ENCODE results near the gene HSFX1.
"Not testable (repeated sequence)": the region's sequence is repeated elsewhere in the genome, so short reads cannot be mapped to it uniquely, and the experiment has no call there.

The HSFX1 gene, protein sequence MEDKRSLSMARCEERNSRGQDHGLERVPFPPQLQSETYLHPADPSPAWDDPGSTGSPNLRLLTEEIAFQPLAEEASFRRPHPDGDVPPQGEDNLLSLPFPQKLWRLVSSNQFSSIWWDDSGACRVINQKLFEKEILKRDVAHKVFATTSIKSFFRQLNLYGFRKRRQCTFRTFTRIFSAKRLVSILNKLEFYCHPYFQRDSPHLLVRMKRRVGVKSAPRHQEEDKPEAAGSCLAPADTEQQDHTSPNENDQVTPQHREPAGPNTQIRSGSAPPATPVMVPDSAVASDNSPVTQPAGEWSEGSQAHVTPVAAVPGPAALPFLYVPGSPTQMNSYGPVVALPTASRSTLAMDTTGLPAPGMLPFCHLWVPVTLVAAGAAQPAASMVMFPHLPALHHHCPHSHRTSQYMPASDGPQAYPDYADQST

DNA sequence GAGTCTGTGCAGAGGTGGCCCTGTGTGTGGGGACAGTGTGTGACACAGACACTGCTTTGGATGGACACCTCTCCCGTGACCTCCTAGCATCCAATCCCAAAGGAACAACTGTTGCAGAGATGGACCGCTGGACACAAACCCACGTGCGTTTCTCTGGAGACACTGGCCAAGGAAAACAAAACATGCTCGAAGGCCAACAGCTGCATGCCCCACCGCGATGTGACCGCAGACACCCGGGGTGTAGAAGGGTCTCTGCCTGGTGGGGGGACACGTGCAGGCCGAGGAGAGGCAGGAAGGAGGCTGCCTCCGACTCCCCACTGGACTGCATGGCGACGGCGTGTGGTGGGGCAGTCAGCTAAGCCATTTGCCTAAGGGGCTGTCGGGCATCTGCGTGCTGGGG, at the start of gene HSFX1:
HSFX1 (plus strand) TSS at position 301 of the 400 bp plus-strand sequence. CDS start 614 bp downstream, outside the sequence.
- not testable (repeated sequence) for DNase-seq (ENCODE audit: low read depth); H3K4me3 ChIP-seq (ENCODE audit: low read depth, low read length)

DNA sequence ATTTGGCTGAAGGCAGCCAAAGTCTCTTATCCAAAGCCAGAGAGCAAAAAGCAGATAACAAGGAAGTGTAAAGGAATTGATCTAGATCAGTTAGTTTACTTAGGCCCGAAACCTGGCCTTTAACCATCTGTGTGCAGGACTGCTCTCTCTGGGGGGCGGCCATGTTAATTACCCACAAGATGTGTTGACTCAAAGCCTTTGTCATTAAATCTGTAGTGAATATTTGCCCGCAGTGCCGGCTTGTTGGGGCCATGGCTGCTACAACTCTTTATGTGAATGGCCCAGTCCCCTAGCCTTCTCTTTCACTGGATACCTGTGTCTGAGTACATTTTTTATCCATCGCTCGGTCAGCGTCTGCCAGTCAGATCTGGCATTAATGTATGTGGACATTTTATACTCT, 46.6 kb upstream of the HSFX1 start:
- H3K4me3 ChIP-seq (ENCODE audit: low read depth, low read length); DNase-seq (ENCODE audit: low read depth): not testable (repeated sequence)

DNA sequence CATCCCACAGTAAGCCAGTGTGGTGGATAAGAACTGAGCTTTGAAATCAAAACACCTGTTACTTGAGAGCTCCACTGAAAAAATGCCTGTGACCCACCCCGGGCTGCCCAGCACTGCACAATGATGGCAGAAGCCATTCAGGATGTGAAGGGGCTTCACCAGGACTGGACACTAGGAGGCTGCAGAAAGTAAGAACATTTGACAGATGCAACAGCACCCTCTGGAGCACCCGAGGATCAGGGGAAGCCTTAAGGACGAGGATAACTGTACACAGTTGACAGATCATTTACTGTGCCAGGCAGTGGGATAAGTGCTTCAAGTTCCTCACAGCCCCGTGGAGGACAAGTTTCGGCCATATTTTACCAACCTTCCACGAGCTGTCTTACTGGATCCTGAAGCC, 31.6 kb upstream of the HSFX1 start:
- not testable (repeated sequence) for DNase-seq (ENCODE audit: low read depth); H3K4me3 ChIP-seq (ENCODE audit: low read depth, low read length)

DNA sequence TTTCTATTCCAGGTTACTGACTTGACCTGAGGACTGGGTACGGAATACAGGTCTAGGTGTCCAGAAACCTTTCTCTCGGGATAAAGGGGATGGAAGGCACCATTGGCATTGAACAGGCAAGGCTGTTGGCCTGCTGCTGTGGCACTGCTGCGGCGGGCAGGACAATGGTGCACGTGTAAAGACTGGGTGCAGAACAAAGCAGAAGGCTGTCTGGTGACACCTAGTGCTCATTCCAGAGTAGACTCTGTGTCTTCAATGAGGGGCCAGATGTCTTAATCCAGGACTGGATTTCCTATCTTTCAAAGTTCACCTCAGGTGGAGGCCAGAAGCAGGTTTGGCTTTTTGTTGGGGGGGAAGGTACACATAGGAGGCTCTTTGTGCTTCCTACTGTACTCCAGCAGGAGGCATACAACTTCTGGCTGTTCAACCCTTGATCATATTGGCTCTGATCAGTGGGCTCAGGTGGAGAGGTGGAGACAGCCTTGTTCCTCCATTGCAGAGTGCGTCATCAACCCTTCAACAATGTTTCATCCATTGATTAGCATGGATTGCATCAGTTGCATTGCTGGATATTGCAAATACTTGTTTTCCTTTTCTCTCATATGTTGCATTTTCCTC, 27.4 kb upstream of the HSFX1 start:
- H3K4me3 ChIP-seq (ENCODE audit: low read depth, low read length); DNase-seq (ENCODE audit: low read depth): not testable (repeated sequence)

DNA sequence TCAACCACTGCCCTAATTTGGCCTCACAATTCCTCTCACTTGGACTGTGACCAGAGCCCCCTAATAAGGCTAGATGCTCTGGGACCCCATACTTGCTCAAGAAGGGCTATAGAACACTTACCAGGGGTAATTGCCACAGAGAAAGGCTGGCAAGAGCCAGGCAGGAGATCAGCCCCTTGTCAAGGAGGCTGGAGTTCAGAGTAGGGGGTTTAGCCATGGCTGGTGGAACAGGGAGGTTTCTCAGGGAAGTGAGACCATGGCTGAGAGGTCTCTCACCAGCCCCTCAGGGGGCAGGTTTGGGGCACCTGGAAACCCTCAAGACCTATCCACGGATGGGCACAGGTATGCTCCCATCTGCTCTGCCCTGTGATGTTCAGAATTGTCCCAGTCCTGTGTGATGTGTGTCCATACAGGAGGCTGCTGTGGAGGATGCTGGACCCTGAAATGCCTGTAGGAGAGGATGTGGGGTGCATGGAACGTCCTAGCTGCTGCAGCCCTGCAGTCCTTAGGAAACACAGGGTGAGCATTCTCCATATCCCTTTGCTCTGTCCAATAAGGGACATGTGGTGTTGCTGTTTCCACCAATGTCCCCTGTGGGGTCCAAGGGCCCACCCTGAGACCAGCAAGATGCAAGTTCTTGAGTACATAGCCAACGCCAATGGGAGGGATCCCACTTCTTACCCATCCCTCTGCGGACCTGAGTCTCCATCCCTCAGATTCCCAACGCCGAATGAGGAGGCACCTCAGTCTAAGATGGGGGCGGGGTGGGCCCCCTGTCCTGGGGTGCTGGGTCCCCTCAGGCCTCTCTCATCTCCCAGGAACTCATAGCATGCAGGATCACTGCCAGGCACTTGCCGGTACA, 16.4 kb upstream of the HSFX1 start:
- no peak for DNase-seq (ENCODE audit: low read depth)
- H3K4me3 ChIP-seq (ENCODE audit: low read depth, low read length) = no peak overlapping the region
- TF ChIP-seq, protein P1, sequence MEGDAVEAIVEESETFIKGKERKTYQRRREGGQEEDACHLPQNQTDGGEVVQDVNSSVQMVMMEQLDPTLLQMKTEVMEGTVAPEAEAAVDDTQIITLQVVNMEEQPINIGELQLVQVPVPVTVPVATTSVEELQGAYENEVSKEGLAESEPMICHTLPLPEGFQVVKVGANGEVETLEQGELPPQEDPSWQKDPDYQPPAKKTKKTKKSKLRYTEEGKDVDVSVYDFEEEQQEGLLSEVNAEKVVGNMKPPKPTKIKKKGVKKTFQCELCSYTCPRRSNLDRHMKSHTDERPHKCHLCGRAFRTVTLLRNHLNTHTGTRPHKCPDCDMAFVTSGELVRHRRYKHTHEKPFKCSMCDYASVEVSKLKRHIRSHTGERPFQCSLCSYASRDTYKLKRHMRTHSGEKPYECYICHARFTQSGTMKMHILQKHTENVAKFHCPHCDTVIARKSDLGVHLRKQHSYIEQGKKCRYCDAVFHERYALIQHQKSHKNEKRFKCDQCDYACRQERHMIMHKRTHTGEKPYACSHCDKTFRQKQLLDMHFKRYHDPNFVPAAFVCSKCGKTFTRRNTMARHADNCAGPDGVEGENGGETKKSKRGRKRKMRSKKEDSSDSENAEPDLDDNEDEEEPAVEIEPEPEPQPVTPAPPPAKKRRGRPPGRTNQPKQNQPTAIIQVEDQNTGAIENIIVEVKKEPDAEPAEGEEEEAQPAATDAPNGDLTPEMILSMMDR (IDR thresholded peaks at IDR 0.05; ENCODE audit: low read depth, low read length, missing control alignments) = no peak

DNA sequence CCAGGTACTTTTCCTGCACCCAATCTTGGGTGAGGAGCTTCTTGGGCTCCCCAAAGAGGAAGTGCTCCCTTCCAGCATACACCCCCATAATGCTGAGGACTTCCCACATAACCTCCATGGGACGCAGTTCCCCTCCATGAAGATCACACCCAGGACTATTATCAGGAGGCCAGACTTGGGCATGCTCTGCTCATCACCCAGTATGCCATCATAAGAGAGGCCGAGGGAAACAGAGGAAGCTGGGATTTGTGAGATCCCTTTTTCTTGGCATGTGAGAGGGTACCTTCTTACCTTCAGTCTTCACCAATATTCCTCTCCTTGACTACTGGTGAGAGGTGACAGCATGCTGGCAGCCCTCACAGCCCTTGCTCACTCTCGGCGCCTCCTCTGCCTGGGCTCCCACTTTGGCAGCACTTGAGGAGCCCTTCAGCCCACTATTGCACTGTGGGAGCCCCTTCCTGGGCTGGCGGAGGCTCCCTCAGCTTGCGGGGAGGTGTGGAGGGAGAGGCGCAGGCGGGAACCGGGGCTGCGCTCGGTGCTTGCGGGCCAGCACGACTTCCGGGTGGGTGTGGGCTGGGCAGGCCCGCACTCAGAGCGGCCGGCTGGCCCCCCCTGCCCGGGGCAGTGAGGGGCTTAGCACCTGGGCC, 15.7 kb upstream of the HSFX1 start:
- TF ChIP-seq, protein P1 (IDR thresholded peaks at IDR 0.05; ENCODE audit: low read depth, low read length, missing control alignments) = no peak
- no peak overlapping the region for H3K4me3 ChIP-seq (ENCODE audit: low read depth, low read length)
- no peak for DNase-seq (ENCODE audit: low read depth)

DNA sequence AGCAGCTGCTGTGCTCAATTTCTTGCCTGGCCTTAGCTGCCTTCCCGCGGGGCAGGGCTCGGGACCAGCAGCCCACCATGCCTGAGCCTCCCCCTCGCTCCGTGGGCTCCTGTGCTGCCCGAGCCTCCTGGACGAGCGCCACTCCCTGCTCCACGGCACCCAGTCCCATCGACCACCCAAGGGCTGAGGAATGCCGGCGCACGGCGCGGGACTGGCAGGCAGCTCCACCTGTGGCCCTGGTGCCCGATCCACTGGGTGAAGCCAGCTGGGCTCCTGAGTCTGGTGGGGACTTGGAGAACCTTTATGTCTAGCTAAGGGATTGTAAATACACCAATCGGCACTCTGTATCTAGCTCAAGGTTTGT, 15.2 kb upstream of the HSFX1 start:
- not testable (repeated sequence) for DNase-seq (ENCODE audit: low read depth); H3K4me3 ChIP-seq (ENCODE audit: low read depth, low read length)

DNA sequence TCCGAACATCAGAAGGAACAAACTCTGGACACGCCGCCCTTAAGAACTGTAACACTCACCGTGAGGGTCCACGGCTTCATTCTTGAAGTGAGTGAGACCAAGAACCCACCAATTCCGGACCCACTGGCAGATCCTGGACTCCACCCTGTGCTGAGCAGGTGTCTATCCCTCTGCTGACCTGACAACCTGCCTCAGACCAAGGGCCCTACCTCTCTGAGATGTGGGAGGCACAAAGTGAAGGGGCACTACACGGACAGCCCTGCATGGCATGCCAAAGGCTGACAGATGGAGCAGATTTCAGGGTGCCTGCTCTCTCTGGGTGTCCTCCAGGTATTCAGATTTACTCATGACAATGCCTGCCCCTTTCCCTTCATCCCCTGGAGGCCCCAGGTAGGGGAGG, 14.0 kb upstream of the HSFX1 start:
- TF ChIP-seq, protein P1 (IDR thresholded peaks at IDR 0.05; ENCODE audit: low read depth, low read length, missing control alignments) = no peak
- DNase-seq (ENCODE audit: low read depth) = no peak
- no peak overlapping the region for H3K4me3 ChIP-seq (ENCODE audit: low read depth, low read length)

DNA sequence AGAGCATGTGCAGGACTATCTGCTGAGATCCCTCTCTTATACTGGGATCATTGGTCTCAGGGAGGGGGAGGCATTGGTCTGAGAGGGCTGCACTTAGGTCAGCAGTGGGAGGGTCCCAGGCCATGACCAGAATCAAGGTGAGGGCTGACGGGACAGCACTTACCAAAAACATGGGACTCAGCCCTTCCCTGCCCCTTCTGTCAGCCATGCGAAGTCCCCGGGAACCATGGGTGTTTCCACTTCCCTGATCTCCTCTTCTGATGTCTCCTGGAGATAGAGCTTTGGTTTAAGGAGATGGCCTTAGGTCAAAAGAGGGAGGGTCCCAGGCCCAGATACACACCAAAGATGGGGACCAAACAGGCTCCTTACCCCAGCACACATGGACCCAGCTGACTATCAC, 12.9 kb upstream of the HSFX1 start:
- no peak overlapping the region for H3K4me3 ChIP-seq (ENCODE audit: low read depth, low read length)
- TF ChIP-seq, protein P1 (IDR thresholded peaks at IDR 0.05; ENCODE audit: low read depth, low read length, missing control alignments) = no peak
- DNase-seq (ENCODE audit: low read depth) = no peak

DNA sequence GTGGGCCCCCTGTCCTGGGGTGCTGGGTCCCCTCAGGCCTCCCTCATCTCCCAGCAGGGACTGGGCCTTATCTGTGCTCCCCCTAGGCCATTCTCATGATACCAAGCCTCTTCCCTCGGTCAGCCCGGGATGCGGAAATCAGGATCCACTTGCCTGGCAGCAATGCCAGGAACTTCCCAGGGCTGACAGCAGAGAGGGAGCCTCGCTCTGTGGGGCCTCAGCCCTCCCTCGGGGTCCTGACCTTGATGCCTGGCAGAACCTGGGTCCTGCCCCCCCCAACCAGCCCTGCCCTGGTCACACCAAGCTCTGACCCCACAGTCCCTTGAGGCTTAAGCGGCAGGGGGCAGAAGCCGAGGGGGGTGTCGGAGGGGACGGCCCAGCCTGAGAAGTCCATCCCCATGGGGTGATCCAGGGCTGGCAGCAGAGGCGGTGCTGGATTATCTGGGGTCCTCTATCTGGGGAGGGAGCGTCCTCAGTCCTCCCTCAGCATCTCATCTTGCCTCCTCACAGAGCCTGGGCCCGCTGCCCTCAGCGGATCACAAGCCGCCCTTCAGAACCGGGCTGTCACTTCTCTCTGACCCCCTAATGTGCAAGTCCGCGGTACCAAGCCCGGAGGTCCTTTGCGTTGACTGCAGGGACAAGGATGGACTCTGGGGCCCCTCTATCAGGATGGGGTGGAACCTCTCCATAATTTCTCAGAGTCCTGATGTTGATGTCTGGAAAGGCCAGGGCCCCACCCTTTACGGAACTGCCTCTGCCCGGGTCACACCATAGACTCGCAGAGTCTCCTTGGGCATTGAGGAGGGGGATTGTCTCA, 11.8 kb upstream of the HSFX1 start:
- not testable (repeated sequence) for DNase-seq (ENCODE audit: low read depth); H3K4me3 ChIP-seq (ENCODE audit: low read depth, low read length)
